ENCODE data around the gene CD302. TPM values are rescaled to one million over a fixed set of nuclear protein-coding genes. Genes with fewer than 3 reads are reported as not detected.
"Not testable (repeated sequence)": the region's sequence is repeated elsewhere in the genome, so short reads cannot be mapped to it uniquely, and the experiment has no call there.

Gene CD302
- polyA plus RNA-seq, 2 of the 4 experiments (the other 2 are of a cell fraction) = 2.5 to 8.4 TPM

- DNase-seq (ENCODE audit: low read depth in 1 of 2, low spot score in 1 of 2) (no peak), FAIRE-seq (no peak), ATAC-seq (no peak)
- H3K4me3 ChIP-seq = no peak overlapping the region
- CTCF ChIA-PET = interaction anchor here (0.6 kb wide), 1 partner anchor 197 kb away, joined by 3 read pairs; no protein-coding TSS in a partner anchor
- no peak overlapping the region for H3K27ac ChIP-seq
- no peaks in the 10 kb centered on the region for H3K9me3 ChIP-seq
- POLR2A ChIA-PET = no interaction called here
- TF ChIP-seq BCL3 (IDR thresholded peaks at IDR 0.05) (no peak), SREBF2 (IDR thresholded peaks at IDR 0.05) (no peak), NR3C1 (IDR thresholded peaks at IDR 0.05) (no peak), PHF8 (IDR thresholded peaks at IDR 0.05; ENCODE audit: borderline replicate concordance, low read depth) (no peak), RNF2 (IDR thresholded peaks at IDR 0.05; ENCODE audit: borderline replicate concordance, low read depth) (no peak), ELK1 (IDR thresholded peaks at IDR 0.05; ENCODE audit: low read depth, low read length) (no peak), NPAS2 (CRISPR knock-in tag; IDR thresholded peaks at IDR 0.05; ENCODE audit: borderline replicate concordance) (no peak), KDM5A (IDR thresholded peaks at IDR 0.05) (no peak), REST (IDR thresholded peaks at IDR 0.05) (no peak), ESRRA (IDR thresholded peaks at IDR 0.05; ENCODE audit: borderline replicate concordance, low read length) (no peak), RAD21 (conservative IDR thresholded peaks at IDR 0.05 in 1 of 2, IDR thresholded peaks at IDR 0.05 in 1 of 2) (no peak), RFX5 (IDR thresholded peaks at IDR 0.05) (no peak), HES2 (IDR thresholded peaks at IDR 0.05) (no peak), CTCF (IDR thresholded peaks at IDR 0.05) (no peak), KDM1A (IDR thresholded peaks at IDR 0.05; ENCODE audit: low read depth) (no peak), BHLHE40 (IDR thresholded peaks at IDR 0.05; ENCODE audit: low read depth, low read length) (no peak), TFCP2L1 (CRISPR knock-in tag; IDR thresholded peaks at IDR 0.05) (no peak), RCOR1 (IDR thresholded peaks at IDR 0.05; ENCODE audit: low read depth, low read length) (no peak)
- H3K4me1 ChIP-seq = no peaks in the 10 kb centered on the region
- WGBS (ENCODE audit: missing lambda C conversion rate) = 92% methylated on average over 3 of the region's 3 CpGs
- no peak overlapping the region for H3K4me2 ChIP-seq
Observed at GRCh38 chr2:159788253-159788652, 9.8 kb downstream of the CD302 start.

- CTCF ChIA-PET = interaction anchor here (0.6 kb wide), 1 partner anchor 198 kb away, joined by 3 read pairs; no protein-coding TSS in a partner anchor
- H3K27ac ChIP-seq; H3K4me2 ChIP-seq; DNase-seq (ENCODE audit: low read depth in 1 of 2, low spot score in 1 of 2); H3K4me1 ChIP-seq; H3K9me3 ChIP-seq; FAIRE-seq; ATAC-seq; POLR2A ChIA-PET; H3K4me3 ChIP-seq: not testable (repeated sequence)
- WGBS (ENCODE audit: missing lambda C conversion rate) = 79% methylated on average over 6 of the region's 6 CpGs
Observed at GRCh38 chr2:159787647-159788046, 10.4 kb downstream of the CD302 start.
